ENCODE results near the gene CCDC91.

DNA sequence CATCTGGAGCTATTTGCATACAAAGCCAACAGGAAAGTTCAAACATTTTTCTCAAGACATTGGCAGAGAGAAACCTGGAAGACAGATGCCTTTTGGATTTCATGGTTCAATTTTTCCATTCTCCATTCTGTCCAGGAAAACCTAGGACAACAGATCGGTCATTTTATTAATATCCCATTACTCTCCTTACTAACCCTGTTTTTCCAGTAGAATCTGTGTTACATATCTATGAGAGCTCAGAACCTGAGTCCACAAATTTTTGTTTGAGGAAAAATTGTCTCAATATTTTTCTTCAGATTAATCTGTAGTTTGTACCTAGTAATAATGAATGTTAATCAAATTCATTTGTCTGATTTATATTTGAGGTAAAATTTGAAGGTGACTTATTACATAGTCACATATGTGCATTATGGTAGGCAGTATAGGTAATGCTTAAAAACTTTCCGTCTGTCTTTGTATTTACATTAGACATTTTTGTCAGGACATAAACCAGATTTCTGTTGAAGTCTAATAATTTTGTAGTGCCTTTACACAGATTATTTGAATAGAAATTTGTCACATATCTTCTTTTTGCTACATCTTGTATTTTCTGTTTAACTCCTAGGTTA is 75.3 kb downstream of the CCDC91 start:
- TF ChIP-seq, protein P1, sequence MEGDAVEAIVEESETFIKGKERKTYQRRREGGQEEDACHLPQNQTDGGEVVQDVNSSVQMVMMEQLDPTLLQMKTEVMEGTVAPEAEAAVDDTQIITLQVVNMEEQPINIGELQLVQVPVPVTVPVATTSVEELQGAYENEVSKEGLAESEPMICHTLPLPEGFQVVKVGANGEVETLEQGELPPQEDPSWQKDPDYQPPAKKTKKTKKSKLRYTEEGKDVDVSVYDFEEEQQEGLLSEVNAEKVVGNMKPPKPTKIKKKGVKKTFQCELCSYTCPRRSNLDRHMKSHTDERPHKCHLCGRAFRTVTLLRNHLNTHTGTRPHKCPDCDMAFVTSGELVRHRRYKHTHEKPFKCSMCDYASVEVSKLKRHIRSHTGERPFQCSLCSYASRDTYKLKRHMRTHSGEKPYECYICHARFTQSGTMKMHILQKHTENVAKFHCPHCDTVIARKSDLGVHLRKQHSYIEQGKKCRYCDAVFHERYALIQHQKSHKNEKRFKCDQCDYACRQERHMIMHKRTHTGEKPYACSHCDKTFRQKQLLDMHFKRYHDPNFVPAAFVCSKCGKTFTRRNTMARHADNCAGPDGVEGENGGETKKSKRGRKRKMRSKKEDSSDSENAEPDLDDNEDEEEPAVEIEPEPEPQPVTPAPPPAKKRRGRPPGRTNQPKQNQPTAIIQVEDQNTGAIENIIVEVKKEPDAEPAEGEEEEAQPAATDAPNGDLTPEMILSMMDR (IDR thresholded peaks at IDR 0.05), result no peak
- no peak for TF ChIP-seq POLR2A (IDR thresholded peaks at IDR 0.05)
